Glutamatergic neuron (in vitro differentiated cells): ENCODE data around the gene CTNND2. TPM values are rescaled to one million over a fixed set of nuclear protein-coding genes. Genes with fewer than 3 reads are reported as not detected.

Experiments
- DNase-seq: peaks from one replicate; pipeline ENCODE4 v3.0.0; 2022
- H3K27ac Mint-ChIP-seq: one replicate; pipeline ENCODE4 v1.8.0; 2020; ENCODE audit warnings: mild to moderate bottlenecking, mixed read lengths, inconsistent platforms; ENCODE audit not compliant: unreplicated experiment
- H3K27me3 Mint-ChIP-seq: one replicate; pipeline ENCODE4 v1.8.0; 2020; ENCODE audit warnings: mild to moderate bottlenecking, moderate library complexity, mixed read lengths, inconsistent platforms; ENCODE audit not compliant: unreplicated experiment
- H3K36me3 Mint-ChIP-seq: one replicate; pipeline ENCODE4 v1.8.0; 2020; ENCODE audit warnings: mild to moderate bottlenecking, mixed read lengths, inconsistent platforms; ENCODE audit not compliant: unreplicated experiment
- H3K4me1 Mint-ChIP-seq: one replicate; pipeline ENCODE4 v1.8.0; 2020; ENCODE audit warnings: mild to moderate bottlenecking, low read depth, mixed read lengths, inconsistent platforms; ENCODE audit not compliant: unreplicated experiment
- H3K4me3 Mint-ChIP-seq: one replicate; pipeline ENCODE4 v1.8.0; 2020; ENCODE audit warnings: mild to moderate bottlenecking, mixed read lengths, inconsistent platforms; ENCODE audit not compliant: unreplicated experiment
- H3K9me3 Mint-ChIP-seq: one replicate; pipeline ENCODE4 v1.8.0; 2020; ENCODE audit warnings: mild to moderate bottlenecking, moderate library complexity, mixed read lengths, inconsistent platforms; ENCODE audit not compliant: unreplicated experiment
- CTCF ChIP-seq: fragments of 200-600 bp; sonication (generic); IDR thresholded peaks from one replicate; pipeline ENCODE4 v1.5.0; 2021; ENCODE audit not compliant: partially characterized antibody, unreplicated experiment
- total RNA-seq: library from RNA; stranded (reverse); fragmentation: NEBNext Ultra II Directional; extraction: Animal tissue kit (Norgen Biotek cat#: 25700); gene quantifications from one replicate; pipeline ENCODE4 v1.2.1, GENCODE V29; 2021; ENCODE audit not compliant: unreplicated experiment

Gene CTNND2
- total RNA-seq, 1 donor from 2014 or later = 134 TPM

GRCh38 chr5:11383506-11384095 is 520.6 kb downstream of the CTNND2 start:
- Mint-ChIP-seq H3K4me1 (peaks cover 24% of the 10 kb centered on the region), H3K27ac (peak overlapping the region; percentile 76), H3K27me3 (peaks cover 9% of the 10 kb centered on the region), H3K9me3 (peaks cover 13% of the 10 kb centered on the region), H3K4me3 (peak overlapping the region; percentile 85), H3K36me3 (no peaks in the 10 kb centered on the region)
- no peak for TF ChIP-seq CTCF
- DNase-seq = no peak

GRCh38 chr5:11378461-11378860 is 525.8 kb downstream of the CTNND2 start:
- Mint-ChIP-seq H3K9me3 (no peaks in the 10 kb centered on the region), H3K4me3 (no peak overlapping the region), H3K27ac (no peak overlapping the region), H3K4me1 (peaks cover 6% of the 10 kb centered on the region), H3K27me3 (peaks cover 4% of the 10 kb centered on the region), H3K36me3 (peaks cover under 1% of the 10 kb centered on the region)
- no peak for TF ChIP-seq CTCF
- no peak for DNase-seq

- no peak for TF ChIP-seq CTCF
- no peak overlapping the region for H3K27ac Mint-ChIP-seq
Measured at GRCh38 chr5:11377896-11378295, 526.4 kb downstream of the CTNND2 start.

GRCh38 chr5:11372191-11372590 is 532.1 kb downstream of the CTNND2 start:
- Mint-ChIP-seq H3K27me3 (no peaks in the 10 kb centered on the region), H3K9me3 (no peaks in the 10 kb centered on the region), H3K36me3 (peaks cover 5% of the 10 kb centered on the region)

More at GRCh38 chr5:11377896-11378295, 526.4 kb downstream of the CTNND2 start:
- peaks cover 2% of the 10 kb centered on the region for H3K27me3 Mint-ChIP-seq
- peaks cover under 1% of the 10 kb centered on the region for H3K4me1 Mint-ChIP-seq
- no peak overlapping the region for H3K4me3 Mint-ChIP-seq
- H3K9me3 Mint-ChIP-seq = no peaks in the 10 kb centered on the region
- no peak for DNase-seq
- peaks cover 5% of the 10 kb centered on the region for H3K36me3 Mint-ChIP-seq

More at GRCh38 chr5:11372191-11372590, 532.1 kb downstream of the CTNND2 start:
- Mint-ChIP-seq H3K4me3 (no peak overlapping the region), H3K27ac (no peak overlapping the region), H3K4me1 (peaks cover 7% of the 10 kb centered on the region)
- no peak for TF ChIP-seq CTCF
- no peak for DNase-seq
